OCI-LY3 (cell line): ENCODE measurements around the gene DUSP2.

ENCODE experiments used
- H2AFZ ChIP-seq: fragments of 200-600, 300-600 bp; shearing (Covaris generic); 2 replicates; pipeline ENCODE4 v1.6.0; 2014; ENCODE audit warnings: antibody characterized with exemption, low read depth, low read length
- H3K27ac ChIP-seq: fragments of 200-600, 300-600 bp; sonication (generic); 2 replicates; pipeline ENCODE4 v1.5.1; 2014; ENCODE audit warnings: mild to moderate bottlenecking, low read length, moderate library complexity, mixed read lengths
- H3K27me3 ChIP-seq: fragments of 200-600, 300-600 bp; sonication (generic); 2 replicates; pipeline ENCODE4 v1.6.1; 2014; ENCODE audit warnings: low read depth, low read length, mixed read lengths
- H3K36me3 ChIP-seq: fragments of 200-600, 300-600 bp; sonication (generic); replicated peaks from 2 replicates; pipeline ENCODE3; 2014; ENCODE audit warnings: low read depth, low read length, mixed read lengths
- H3K4me1 ChIP-seq: fragments of 300-600, 200-600 bp; sonication (generic); 2 replicates; pipeline ENCODE4 v1.6.1; 2014; ENCODE audit warnings: low read length, mixed read lengths
- H3K4me2 ChIP-seq: fragments of 200-600, 300-600 bp; sonication (generic); 2 replicates; pipeline ENCODE4 v1.6.1; 2014; ENCODE audit warnings: low read length, mixed read lengths
- H3K4me3 ChIP-seq: fragments of 300-600, 200-600 bp; sonication (generic); 2 replicates; pipeline ENCODE4 v1.5.1; 2014; ENCODE audit warnings: antibody characterized with exemption, mild to moderate bottlenecking, low read length, moderate library complexity
- H3K79me2 ChIP-seq: fragments of 300-600, 200-600 bp; shearing (Covaris generic); 2 replicates; pipeline ENCODE4 v1.6.1; 2014; ENCODE audit warnings: mild to moderate bottlenecking, low read length, mixed read lengths
- H3K9ac ChIP-seq: fragments of 300-600, 200-600 bp; shearing (Covaris generic); 2 replicates; pipeline ENCODE4 v1.6.0; 2014; ENCODE audit warnings: mild to moderate bottlenecking, low read length, moderate library complexity
- H3K9me3 ChIP-seq: fragments of 200-600, 300-600 bp; shearing (Covaris generic); 2 replicates; pipeline ENCODE4 v1.6.1; 2014; ENCODE audit warnings: low read length, mixed read lengths; ENCODE audit not compliant: insufficient read depth
- H4K20me1 ChIP-seq: fragments of 200-600, 300-600 bp; sonication (generic); 2 replicates; pipeline ENCODE4 v1.6.1; 2016; ENCODE audit warnings: low read length, mixed read lengths; ENCODE audit not compliant: insufficient read depth
- EZH2phosphoT487 ChIP-seq: fragments of 200-600 bp; shearing (Covaris generic); IDR thresholded peaks from 2 replicates; pipeline ENCODE4 v1.6.1; 2018; ENCODE audit warnings: antibody characterized with exemption, mixed run types, low read depth
- TF ChIP-seq, protein P1 (sequence below): fragments of 200-600, 300-600 bp; sonication (generic); IDR thresholded peaks from 2 replicates; pipeline ENCODE4 v1.5.1; 2014; ENCODE audit warnings: antibody characterized with exemption, low read length, low read depth

DUSP2 gene

DNA sequence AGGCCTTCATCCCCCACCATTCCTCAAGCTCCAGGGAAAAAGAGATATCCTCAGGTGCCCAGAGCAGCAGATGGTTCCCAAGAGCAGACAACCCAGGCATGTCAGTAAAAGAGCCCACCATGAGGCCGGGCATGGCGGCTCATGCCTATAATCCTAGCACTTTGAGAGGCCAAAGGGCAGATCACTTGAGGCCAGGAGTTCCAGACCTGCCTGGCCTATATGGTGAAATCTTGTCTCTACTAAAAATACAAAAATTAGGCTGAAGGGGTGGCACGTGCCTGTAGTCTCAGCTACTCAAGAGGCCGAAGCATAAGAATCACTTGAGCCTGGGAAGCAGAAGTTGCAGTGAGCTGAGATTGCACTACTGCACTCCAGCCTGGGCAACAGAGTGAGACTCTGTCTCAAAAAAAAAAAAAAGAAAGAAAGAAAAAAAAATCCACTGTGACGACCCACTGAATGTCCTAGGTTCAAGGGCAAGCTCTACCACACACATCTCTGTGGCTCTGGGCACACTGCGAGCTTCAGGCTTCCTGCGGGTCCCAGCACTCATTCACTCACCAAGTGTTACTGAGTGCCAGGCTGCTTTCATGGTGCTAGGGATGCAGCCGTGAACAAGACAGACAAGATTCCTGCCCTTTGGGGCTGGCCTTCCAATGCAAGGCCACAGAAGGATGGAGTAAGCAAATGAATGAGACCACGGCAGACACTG lies 6.5 kb upstream of the DUSP2 start:
- TF ChIP-seq, protein P1, sequence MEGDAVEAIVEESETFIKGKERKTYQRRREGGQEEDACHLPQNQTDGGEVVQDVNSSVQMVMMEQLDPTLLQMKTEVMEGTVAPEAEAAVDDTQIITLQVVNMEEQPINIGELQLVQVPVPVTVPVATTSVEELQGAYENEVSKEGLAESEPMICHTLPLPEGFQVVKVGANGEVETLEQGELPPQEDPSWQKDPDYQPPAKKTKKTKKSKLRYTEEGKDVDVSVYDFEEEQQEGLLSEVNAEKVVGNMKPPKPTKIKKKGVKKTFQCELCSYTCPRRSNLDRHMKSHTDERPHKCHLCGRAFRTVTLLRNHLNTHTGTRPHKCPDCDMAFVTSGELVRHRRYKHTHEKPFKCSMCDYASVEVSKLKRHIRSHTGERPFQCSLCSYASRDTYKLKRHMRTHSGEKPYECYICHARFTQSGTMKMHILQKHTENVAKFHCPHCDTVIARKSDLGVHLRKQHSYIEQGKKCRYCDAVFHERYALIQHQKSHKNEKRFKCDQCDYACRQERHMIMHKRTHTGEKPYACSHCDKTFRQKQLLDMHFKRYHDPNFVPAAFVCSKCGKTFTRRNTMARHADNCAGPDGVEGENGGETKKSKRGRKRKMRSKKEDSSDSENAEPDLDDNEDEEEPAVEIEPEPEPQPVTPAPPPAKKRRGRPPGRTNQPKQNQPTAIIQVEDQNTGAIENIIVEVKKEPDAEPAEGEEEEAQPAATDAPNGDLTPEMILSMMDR: no peak
- TF ChIP-seq EZH2phosphoT487: no peak
- Histone ChIP-seq H2AFZ (no peak overlapping the region), H3K36me3 (no peaks in the 10 kb centered on the region), H3K4me2 (no peak overlapping the region), H3K4me3 (no peak overlapping the region), H3K27me3 (no peaks in the 10 kb centered on the region), H3K9ac (no peak overlapping the region), H3K27ac (no peak overlapping the region), H4K20me1 (no peaks in the 10 kb centered on the region), H3K79me2 (peaks cover 4% of the 10 kb centered on the region; the same call in 1 of the 2 replicates), H3K9me3 (no peaks in the 10 kb centered on the region), H3K4me1 (peaks cover 42% of the 10 kb centered on the region)

DNA sequence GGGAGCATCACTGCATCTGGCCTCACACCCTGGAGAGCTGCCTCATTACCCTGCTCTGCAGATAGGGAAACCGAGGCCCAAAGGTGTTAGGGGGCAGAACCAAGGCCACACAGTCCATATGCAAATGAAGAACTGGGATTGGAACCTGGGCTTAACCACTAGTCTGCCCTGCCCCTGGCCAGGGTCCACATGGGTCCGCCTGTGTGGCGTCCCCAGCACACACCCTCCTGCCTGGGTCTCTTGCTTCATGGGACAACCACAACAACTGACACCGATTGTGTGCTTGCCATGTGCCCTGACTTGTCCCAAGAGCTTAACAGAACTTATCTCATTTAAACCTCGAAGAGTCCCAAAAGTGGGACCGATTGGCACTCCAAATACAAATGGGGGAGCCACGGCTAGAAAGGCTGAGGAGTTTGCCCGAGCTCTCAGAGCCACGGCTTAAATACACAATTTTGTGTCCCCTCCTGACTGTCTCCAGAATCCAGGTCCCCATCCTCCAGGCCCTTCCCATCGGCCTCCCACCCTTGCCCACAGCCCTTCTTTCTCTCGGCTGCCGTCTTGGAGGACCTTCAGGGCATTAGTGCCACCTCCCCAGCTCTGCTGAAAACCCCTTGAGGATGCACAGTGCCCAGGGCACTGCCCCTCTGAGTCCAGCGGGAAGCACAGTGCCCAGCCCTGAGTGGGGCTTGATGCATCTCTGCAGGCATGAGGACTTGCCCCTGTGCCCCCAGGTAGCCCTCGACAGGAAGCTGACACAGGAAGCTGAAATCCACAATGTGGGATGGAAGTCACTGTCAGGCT lies 5.8 kb upstream of the DUSP2 start:
- Histone ChIP-seq H2AFZ (no peak overlapping the region), H3K4me3 (no peak overlapping the region), H3K36me3 (no peaks in the 10 kb centered on the region), H3K4me2 (no peak overlapping the region), H4K20me1 (no peaks in the 10 kb centered on the region), H3K4me1 (peaks cover 40% of the 10 kb centered on the region), H3K9ac (no peak overlapping the region), H3K27me3 (no peaks in the 10 kb centered on the region), H3K27ac (no peak overlapping the region), H3K79me2 (peaks cover 4% of the 10 kb centered on the region; the same call in 1 of the 2 replicates), H3K9me3 (no peaks in the 10 kb centered on the region)
- no peak for TF ChIP-seq EZH2phosphoT487
- TF ChIP-seq, protein P1: no peak

- Histone ChIP-seq H3K36me3 (no peaks in the 10 kb centered on the region), H3K9ac (no peak overlapping the region), H3K9me3 (no peaks in the 10 kb centered on the region), H3K27ac (no peak overlapping the region), H3K79me2 (peaks cover 5% of the 10 kb centered on the region), H4K20me1 (no peaks in the 10 kb centered on the region), H3K4me2 (no peak overlapping the region), H2AFZ (no peak overlapping the region), H3K27me3 (no peaks in the 10 kb centered on the region), H3K4me1 (peaks cover 43% of the 10 kb centered on the region), H3K4me3 (no peak overlapping the region)
- TF ChIP-seq, protein P1: no peak
- no peak for TF ChIP-seq EZH2phosphoT487
These were observed 4.9 kb upstream of the DUSP2 start for GRCh38 chr2:96150007-96150640.
